DMS 273 (cell line): ENCODE data around the gene PTPRE.
A peak's percentile ranks its signal among the peaks of the same experiment; 100 is the strongest.

Experiments used
- DNase-seq: peaks from one replicate; lab custom pipeline; 2025; ENCODE audit not compliant: unreplicated experiment; lab: John Stamatoyannopoulos, UW

PTPRE gene

GRCh38 chr10:128042131-128042610 lies 135.3 kb downstream of the PTPRE start:
- DNase-seq = no peak

GRCh38 chr10:128043259-128044045 lies 136.5 kb downstream of the PTPRE start:
- DNase-seq = no peak

- no peak for DNase-seq
Observed at GRCh38 chr10:128044186-128044585, 137.3 kb downstream of the PTPRE start.

GRCh38 chr10:128044961-128045832 lies 138.3 kb downstream of the PTPRE start:
- DNase-seq = no peak

GRCh38 chr10:128045833-128046120 lies 138.9 kb downstream of the PTPRE start:
- no peak for DNase-seq

GRCh38 chr10:128046156-128046952 lies 139.5 kb downstream of the PTPRE start:
- DNase-seq = no peak

GRCh38 chr10:128046953-128047290 lies 140.0 kb downstream of the PTPRE start:
- DNase-seq = no peak

GRCh38 chr10:128047351-128047750 lies 140.4 kb downstream of the PTPRE start:
- no peak for DNase-seq

GRCh38 chr10:128047991-128048818 lies 141.3 kb downstream of the PTPRE start:
- peak; percentile 21 for DNase-seq

GRCh38 chr10:128048819-128049210 lies 141.9 kb downstream of the PTPRE start:
- DNase-seq = no peak

GRCh38 chr10:128049226-128050120 lies 142.6 kb downstream of the PTPRE start:
- DNase-seq = no peak

GRCh38 chr10:128050121-128050516 lies 143.2 kb downstream of the PTPRE start:
- no peak for DNase-seq

GRCh38 chr10:128050936-128051335 lies 144.0 kb downstream of the PTPRE start:
- no peak for DNase-seq

- no peak for DNase-seq
Observed at GRCh38 chr10:128051548-128051947, 144.6 kb downstream of the PTPRE start.

- no peak for DNase-seq
Observed at GRCh38 chr10:128052696-128053095, 145.8 kb downstream of the PTPRE start.

GRCh38 chr10:128053356-128053755 lies 146.5 kb downstream of the PTPRE start:
- no peak for DNase-seq

- no peak for DNase-seq
Observed at GRCh38 chr10:128054163-128054970, 147.5 kb downstream of the PTPRE start.

- no peak for DNase-seq
Observed at GRCh38 chr10:128055061-128055868, 148.4 kb downstream of the PTPRE start.
